WTC11 (cell line): ENCODE measurements around the gene ZBTB25. TPM values are rescaled to one million over a fixed set of nuclear protein-coding genes. Genes with fewer than 3 reads are reported as not detected.

Source experiments
- E2F5 ChIP-seq: sonication (generic); formaldehyde crosslinking; IDR thresholded peaks from 2 replicates; pipeline ENCODE4 v1.8.1; 2022; ENCODE audit warnings: mild to moderate bottlenecking, moderate library complexity, missing genetic modification reagents
- IRF1 ChIP-seq: sonication (generic); formaldehyde crosslinking; IDR thresholded peaks from 2 replicates; pipeline ENCODE4 v1.8.0; 2023; ENCODE audit warnings: missing genetic modification reagents
- total RNA-seq: library from RNA; stranded (reverse); gene quantifications from 3 replicates; pipeline ENCODE4 v1.2.3, GENCODE V29; 2021

Gene ZBTB25
- total RNA-seq, 1 experiment from 2014 or later: 11.9 TPM

DNA sequence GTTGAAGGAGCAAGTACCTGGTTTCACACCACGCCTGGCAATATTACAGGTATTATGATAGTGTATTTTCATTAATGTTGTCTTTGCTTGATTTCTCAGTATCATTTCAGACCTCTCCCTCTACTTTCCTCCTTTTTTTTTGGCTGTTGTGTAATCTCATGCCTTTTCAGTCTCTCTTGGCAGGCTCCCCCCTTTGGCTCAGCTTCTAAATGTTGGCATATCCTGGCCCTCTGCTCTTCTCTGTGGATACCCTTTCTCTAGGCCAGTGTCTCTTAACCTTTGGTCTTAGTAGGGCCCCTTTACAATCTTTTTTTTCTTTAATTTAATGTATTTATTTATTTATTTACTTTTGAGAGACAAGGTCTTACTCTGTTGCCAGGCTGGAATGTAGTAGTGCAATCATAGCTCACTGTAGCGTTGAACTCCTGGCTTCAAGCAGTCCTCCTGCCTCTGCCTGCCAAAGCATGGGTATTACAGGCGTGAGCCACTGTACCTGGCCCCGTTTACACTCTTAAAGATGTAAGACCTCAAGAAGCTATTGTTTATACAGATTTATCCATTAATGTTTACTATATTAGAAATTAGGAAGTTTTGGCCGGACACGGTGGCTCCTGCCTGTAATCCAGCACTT, 102.7 kb downstream of the ZBTB25 start (continued):
- TF ChIP-seq E2F5 (CRISPR knock-in tag): no peak
- TF ChIP-seq IRF1 (CRISPR knock-in tag): no peak

Other genes starting within 250 kb of the ZBTB25 start
- 0.23 to 0.50 TPM (median 0.39 TPM) in 3 replicates for gene ESR2, start 209.5 kb downstream of the ZBTB25 start, total RNA-seq
- gene MTHFD1, start 115.5 kb downstream of the ZBTB25 start, total RNA-seq: 224 to 229 TPM (median 226 TPM) in 3 replicates
- 2.8 to 3.0 TPM (median 3.0 TPM) in 3 replicates for gene AKAP5, start 38.3 kb downstream of the ZBTB25 start, total RNA-seq
- gene ZBTB1, start 932 bp upstream of the ZBTB25 start, total RNA-seq: 24.7 to 32.5 TPM (median 31.7 TPM) in 3 replicates
- 30.2 to 43.9 TPM (median 40.7 TPM) in 3 replicates for gene HSPA2, start 36.9 kb upstream of the ZBTB25 start, total RNA-seq
- 0.55 to 0.70 TPM (median 0.64 TPM) in 3 replicates for gene PPP1R36, start 46.1 kb upstream of the ZBTB25 start, total RNA-seq
- gene PLEKHG3, start 200.6 kb upstream of the ZBTB25 start, total RNA-seq: 70.6 to 75.3 TPM (median 71.8 TPM) in 3 replicates